ENCODE data around the gene ZNF614. TPM values are rescaled to one million over a fixed set of nuclear protein-coding genes. Genes with fewer than 3 reads are reported as not detected.

The ZNF614 gene
- total and polyA plus RNA-seq, 2 of the 13 experiments (the other 11 are each of a cell fraction or from before 2014, with no cell fraction given): 13.0 to 22.8 TPM

DNA sequence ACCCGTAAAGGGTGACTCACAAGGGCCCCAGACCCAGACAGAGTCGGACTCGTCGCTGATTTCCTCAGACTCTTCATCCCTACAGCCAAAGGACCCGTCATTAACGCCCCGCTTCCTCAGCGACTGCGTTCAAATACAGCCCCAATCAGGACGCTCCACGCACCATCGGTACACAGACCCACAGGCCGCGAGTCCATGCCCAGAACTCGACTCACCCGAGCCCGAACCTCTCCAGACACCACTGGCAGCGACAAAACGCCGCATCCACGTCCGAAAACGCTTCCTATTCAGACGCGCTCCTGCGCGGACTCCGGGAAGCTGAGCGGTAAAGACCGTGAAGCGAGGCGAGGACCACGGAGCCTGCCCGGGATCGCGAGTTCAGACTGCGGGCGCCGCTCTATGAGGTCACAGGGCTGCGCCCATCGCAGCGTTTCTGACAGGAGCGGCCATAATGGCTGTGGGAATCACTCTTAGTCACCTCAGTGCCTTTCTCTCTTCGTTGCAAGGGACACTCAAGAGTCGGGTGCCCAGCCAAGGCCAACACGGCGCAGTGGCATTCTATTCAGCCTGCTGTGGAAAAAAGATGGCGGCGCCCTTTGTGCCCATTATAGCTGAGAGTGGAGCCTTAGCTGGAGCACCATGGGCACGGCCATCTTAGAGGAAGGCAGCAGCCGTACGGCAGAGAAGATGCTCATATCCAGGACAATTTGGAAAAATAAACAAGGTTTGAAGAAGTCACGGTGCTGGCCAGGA, at the start of gene ZNF614 (continued):
- TF ChIP-seq KAT8 (CRISPR knock-in tag; IDR thresholded peaks at IDR 0.05) (peak; percentile 92; the same call in 1 of the 2 replicates), NFKBIZ (CRISPR knock-in tag; IDR thresholded peaks at IDR 0.05) (peak; percentile 49; the same call in 1 of the 2 replicates), ELF3 (CRISPR knock-in tag; IDR thresholded peaks at IDR 0.05) (peak; percentile 11; the same call in 1 of the 2 replicates), ZNF326 (CRISPR knock-in tag; IDR thresholded peaks at IDR 0.05; ENCODE audit: borderline replicate concordance) (no peak), TARDBP (CRISPR knock-in tag; IDR thresholded peaks at IDR 0.05) (peak; percentile 85), HMG20B (CRISPR knock-in tag; conservative IDR thresholded peaks at IDR 0.05) (no peak), SPEN (CRISPR knock-in tag; IDR thresholded peaks at IDR 0.05; ENCODE audit: low read depth) (peak; percentile 90), ZNF780A (CRISPR knock-in tag; IDR thresholded peaks at IDR 0.05) (no peak), MAX (IDR thresholded peaks at IDR 0.05) (peak; percentile 70), RBM39 (IDR thresholded peaks at IDR 0.05; ENCODE audit: low read depth, low read length, poor library complexity, severe bottlenecking) (peak; percentile 77), ZNF737 (CRISPR knock-in tag; IDR thresholded peaks at IDR 0.05; ENCODE audit: borderline replicate concordance) (no peak), ATF7 (IDR thresholded peaks at IDR 0.05) (no peak), ATF7 (CRISPR knock-in tag; IDR thresholded peaks at IDR 0.05) (peak; percentile 57; the same call in 1 of the 2 replicates), SRSF9 (IDR thresholded peaks at IDR 0.05; ENCODE audit: borderline replicate concordance, insufficient read depth, low read depth, low read length, poor library complexity, severe bottlenecking) (no peak), HNRNPK (IDR thresholded peaks at IDR 0.05; ENCODE audit: low read depth, low read length, poor library complexity, severe bottlenecking) (no peak), BORCS8-MEF2B (CRISPR knock-in tag; IDR thresholded peaks at IDR 0.05) (peak; percentile 89), TBP (CRISPR knock-in tag; IDR thresholded peaks at IDR 0.05) (no peak), ZMYM2 (CRISPR knock-in tag; IDR thresholded peaks at IDR 0.05) (no peak), MYNN (CRISPR knock-in tag; IDR thresholded peaks at IDR 0.05; ENCODE audit: low read depth) (no peak; the same call in 1 of the 2 replicates), POGK (CRISPR knock-in tag; conservative IDR thresholded peaks at IDR 0.05) (peak; percentile 21; the same call in 1 of the 2 replicates), TFE3 (CRISPR knock-in tag; IDR thresholded peaks at IDR 0.05) (peak; percentile 14; the same call in 1 of the 2 replicates), ZMAT3 (CRISPR knock-in tag; conservative IDR thresholded peaks at IDR 0.05) (0 out of 2 replicates have a peak, but pooled peaks have one; percentile 50), ZFX (CRISPR knock-in tag; IDR thresholded peaks at IDR 0.05; ENCODE audit: low read depth) (peak; percentile 90), POLR2AphosphoS5 (IDR thresholded peaks at IDR 0.05; ENCODE audit: low read depth, low read length) (peak; percentile 92), PRMT3 (CRISPR knock-in tag; IDR thresholded peaks at IDR 0.05; ENCODE audit: borderline replicate concordance, low read depth) (no peak), KAT7 (CRISPR knock-in tag; IDR thresholded peaks at IDR 0.05; ENCODE audit: borderline replicate concordance) (peak; percentile 74; the same call in 1 of the 2 replicates), ZNF335 (CRISPR knock-in tag; IDR thresholded peaks at IDR 0.05) (peak; percentile 71; the same call in 1 of the 2 replicates)

All from HepG2 (cell line).